Dermis blood vessel endothelial cell (primary cell): Measurements from ENCODE around the gene SLCO1B1. TPM values are rescaled to one million over a fixed set of nuclear protein-coding genes. Genes with fewer than 3 reads are reported as not detected.
"Not testable (repeated sequence)": the region's sequence is repeated elsewhere in the genome, so short reads cannot be mapped to it uniquely, and the experiment has no call there.

Experiments
- DNase-seq: peaks from one replicate; pipeline ENCODE4 v3.0.0; 2010
- total RNA-seq: library from RNA; depleted of rRNA; stranded (reverse); fragments of >200 nt; gene quantifications from 2 replicates; pipeline ENCODE4 v1.2.3, GENCODE V29; 2014

Gene SLCO1B1
- total RNA-seq: not detected in 2 replicates

DNA sequence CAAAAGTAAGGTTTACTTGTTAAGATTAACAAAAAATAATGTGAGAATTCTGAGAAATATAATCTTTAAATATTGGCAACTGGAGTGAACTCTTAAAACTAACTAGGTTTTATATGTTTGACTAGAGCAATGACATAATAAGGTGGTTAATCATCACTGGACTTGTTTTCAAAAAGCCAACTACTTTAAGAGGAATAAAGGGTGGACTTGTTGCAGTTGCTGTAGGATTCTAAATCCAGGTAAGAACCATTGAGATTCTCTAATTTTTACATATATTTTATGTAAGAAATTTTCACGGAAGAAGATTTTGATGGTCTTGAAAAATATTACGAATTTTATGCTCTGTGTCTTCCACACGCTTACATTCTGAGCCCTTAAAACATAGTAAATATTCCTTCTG is at the start of gene SLCO1B1:
Gene SLCO1B1, plus strand, starts transcription at position 197 of the 400 bp plus-strand sequence. CDS start 10,381 bp downstream, outside the sequence.
- no peak for DNase-seq

- not testable (repeated sequence) for DNase-seq
Observed at GRCh38 chr12:21084753-21085152, 46.2 kb upstream of the SLCO1B1 start.

DNA sequence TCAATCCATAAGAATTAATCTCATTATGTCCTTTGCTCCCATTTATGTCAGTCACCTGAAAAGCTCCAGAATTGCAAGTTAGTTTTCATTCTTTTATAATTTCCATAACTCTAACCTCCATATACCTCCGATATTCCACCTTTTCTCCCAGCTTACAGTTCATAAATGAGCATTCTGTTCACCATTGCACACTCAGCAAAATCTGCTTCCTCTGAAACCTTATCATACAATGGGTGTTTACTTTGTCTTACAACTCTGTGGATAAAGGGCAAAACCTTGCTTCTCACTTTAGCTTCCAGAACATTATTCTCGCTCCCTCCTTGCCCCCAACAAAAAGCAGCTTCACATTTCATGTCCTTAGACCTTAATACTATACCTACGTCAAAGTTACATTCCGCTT is 19.3 kb upstream of the SLCO1B1 start:
- no peak for DNase-seq

DNA sequence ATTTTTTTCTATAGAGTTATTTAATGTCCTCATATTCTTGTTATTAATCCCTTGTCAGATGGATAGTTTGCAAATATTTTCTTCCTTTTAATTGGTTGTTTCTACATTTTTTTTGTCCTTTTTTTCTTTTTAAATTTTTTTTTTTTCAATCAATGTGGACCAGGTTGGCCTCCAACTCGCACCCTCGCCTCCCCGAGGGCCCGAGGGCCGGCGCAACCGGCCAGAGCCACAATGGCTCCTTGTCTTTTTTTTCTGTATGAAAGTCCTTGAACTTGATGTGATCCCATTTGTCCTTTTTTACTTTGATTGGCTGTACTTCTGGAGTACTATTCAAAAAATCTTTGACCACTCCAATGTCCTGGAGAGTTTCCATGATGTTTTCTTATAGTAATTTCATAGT is 17.7 kb upstream of the SLCO1B1 start:
- no peak for DNase-seq

GRCh38 chr12:21117995-21118394 is 13.0 kb upstream of the SLCO1B1 start:
- no peak for DNase-seq

GRCh38 chr12:21118760-21119159 is 12.2 kb upstream of the SLCO1B1 start:
- no peak for DNase-seq

- DNase-seq: no peak
Observed at GRCh38 chr12:21129351-21129750, 1.6 kb upstream of the SLCO1B1 start.

- DNase-seq: no peak
Observed at GRCh38 chr12:21129906-21130305, 1.1 kb upstream of the SLCO1B1 start.

DNA sequence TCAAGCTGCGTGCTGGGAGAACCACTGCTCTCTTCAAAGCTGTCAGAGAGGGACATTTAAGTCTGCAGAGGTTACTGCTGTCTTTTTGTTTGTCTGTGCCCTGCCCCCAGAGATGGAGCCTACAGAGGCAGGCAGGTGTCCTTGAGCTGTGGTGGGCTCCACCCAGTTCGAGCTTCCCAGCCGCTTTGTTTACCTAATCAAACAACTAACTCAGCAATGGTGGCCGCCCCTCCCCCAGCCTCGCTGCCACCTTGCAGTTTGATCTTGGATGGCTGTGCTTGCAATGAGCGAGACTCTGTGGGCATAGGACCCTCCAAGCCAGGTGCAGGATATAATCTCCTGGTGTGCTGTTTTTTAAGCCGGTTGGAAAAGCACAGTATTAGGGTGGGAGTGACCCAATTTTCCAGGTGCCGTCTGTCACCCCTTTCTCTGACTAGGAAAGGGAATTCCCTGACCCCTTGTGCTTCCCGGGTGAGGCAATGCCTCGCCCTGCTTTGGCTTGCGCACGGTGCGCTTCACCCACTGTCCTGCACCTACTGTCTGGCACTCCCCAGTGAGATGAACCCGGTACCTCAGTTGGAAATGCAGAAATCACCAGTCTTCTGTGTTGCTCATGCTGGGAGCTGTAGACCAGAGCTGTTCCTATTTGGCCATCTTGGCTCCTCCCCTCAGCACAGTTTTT is 6.5 kb downstream of the SLCO1B1 start:
- DNase-seq: not testable (repeated sequence)

DNA sequence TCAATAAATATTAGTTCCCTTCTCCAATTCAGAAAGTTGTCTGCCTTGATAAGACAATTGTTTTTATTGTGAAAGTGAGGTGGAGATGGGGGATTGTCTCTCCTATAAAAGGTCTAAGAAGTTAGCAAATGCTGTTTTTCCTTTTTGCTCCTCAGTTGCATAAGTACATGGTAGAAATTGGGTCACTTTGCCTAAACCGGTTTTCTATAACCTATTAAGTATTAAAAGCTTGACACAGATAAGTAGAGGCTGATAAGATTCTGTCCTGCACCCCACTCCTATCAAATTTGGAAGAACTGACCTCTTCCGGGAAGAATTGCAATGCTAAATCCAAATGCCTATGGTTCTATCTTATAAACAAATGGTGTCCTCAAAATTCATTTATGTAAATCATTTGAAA is 7.0 kb downstream of the SLCO1B1 start:
- no peak for DNase-seq

DNA sequence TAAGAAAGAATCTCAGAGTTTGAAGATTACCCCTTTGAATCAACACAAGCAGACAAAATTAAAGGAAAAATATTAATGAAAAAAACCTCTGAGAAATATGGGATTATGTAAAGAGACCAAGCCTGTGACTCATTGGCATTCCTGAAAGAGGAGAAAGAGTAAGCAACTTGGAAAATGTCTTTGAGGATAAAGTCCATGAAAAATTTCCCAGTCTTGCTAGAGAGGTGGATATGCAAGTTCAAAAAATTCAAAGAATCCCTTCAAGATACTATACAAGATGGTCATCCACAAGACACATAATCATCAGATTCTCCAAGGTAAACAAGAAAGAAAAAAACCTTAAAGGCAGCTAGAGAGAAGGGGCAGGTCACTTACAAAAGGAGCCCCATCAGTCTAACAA is 13.3 kb downstream of the SLCO1B1 start:
- no peak for DNase-seq

GRCh38 chr12:21149861-21150260 is 18.9 kb downstream of the SLCO1B1 start:
- DNase-seq: not testable (repeated sequence)

GRCh38 chr12:21151184-21151583 is 20.2 kb downstream of the SLCO1B1 start:
- no peak for DNase-seq

DNA sequence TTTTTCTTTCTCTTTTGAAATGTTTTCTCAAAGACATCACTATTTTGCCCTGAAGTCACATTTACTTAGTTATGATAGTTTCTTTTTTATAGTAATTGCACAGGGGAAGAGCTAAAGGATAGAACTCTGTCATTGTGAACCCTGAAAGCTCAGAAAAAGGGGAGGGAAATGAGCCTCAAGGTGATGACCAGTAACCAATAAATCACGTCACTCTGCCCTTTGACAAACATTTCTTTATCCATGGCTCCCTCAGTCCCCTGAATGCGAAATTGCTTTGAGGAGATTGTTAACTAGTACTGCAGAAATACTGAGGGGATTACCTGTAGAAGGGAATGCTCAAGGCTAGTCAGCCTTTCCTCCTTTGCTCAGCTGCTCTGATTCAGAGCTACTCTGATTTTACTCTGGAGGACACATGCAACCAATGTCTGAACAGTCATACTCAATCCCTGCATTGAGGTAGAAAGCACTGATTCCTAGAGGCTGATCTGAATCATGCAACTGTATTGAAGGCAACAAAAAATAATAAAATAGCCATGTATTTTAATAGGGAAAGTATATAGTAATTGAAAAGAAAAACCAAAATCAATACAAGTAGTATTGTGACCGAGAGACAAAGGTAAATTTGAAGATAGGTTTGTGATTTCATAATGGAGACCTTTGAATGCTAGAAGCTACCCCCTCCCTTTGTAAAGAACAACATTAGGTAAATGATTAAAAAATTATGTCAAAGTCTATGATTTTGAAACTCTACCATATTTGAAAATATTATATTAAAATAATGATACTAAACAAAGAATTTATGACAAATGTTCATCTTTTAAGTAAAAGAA is 24.7 kb downstream of the SLCO1B1 start:
- DNase-seq: no peak

GRCh38 chr12:21165048-21165447 is 34.1 kb downstream of the SLCO1B1 start:
- no peak for DNase-seq

DNA sequence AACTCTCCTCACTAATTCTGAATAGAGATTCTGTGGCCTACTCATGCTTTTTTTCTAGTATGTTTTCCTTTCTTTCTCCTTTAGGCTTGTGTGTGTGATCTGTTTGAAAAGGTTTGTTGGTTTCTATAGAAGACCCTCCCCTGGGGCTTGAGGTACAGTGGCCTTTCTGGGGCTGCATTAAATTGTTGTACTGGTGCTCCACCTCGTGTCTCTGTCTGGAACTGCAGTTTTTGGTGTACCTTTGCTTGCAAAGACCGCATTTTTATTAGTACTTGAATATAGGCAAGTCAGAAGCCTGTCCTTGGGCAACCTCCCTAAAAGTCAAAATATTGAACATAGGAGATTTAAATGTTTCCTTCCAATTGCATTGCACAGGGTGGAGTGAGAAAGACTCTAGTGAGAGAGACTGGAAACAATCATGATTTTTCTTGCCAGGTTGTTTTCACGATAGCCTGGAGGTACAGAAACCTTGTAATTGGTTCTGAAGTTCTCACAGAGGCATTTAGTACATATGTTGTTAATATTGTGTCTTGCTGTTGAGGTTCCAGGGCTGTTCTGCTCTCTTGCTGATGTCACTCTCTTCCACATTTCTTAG is 39.0 kb downstream of the SLCO1B1 start:
- peak; percentile 69 for DNase-seq

DNA sequence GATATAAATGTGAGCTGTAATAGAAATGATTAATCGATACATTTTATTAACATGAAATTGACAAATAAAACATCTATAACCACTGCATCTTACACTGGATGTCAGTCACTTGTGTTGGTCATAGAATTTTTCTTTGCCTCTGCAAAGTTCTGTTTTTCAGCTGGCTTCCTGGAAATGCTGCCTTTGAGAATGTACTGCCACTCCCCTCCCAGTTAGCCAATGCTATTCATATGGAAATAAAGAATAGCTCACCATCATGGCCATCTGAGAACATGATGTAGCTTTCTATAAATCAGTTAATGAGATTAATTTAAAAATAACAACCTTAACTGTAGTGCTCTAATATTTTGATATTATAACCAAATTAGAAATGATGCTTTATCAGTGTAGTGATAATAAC is 41.1 kb downstream of the SLCO1B1 start:
- no peak for DNase-seq

DNA sequence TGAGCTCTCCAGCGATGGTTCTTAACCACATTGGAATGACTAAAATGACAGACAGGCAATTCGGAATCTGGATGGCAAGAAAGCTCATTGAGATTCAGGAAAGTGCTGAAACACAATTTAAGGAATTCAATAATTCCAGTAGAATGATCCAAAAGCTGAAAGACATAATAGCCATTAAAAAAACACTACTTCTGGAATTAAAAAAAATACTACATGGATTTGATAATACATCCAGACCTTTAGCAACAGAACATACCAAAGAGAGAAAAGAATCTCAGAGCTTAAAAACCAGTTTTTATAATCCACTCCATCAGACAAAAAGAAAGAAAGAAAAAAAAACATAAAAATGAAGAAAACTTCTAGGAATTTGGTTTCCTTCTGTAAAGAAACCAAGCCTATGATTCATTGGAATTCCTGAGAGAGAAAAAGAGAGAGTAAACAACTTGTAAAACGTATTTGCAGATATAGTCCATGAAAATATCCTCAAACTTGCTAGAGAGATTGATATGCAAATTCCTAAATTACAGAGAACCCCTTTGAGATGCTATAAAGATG is 52.8 kb downstream of the SLCO1B1 start:
- DNase-seq: no peak

DNA sequence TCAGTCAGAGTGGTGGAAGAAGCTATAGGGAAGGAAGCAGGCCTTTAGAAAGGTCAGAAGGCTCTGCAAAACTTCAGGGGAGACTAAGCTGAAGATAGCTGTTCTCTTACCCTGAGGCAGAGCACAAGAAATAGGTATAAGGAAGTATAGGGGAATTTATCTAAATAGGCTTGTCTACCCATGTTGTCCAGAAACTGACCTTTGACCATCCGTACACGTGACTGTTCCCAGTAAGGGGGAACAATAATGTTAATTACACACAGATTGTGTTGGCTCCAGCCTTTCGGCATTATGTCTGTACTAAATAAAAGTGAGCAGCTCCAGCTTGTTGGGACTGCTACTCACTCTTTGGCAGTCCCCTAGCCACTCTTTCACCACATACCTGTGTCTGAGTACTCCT is 59.0 kb downstream of the SLCO1B1 start:
- DNase-seq: no peak

DNA sequence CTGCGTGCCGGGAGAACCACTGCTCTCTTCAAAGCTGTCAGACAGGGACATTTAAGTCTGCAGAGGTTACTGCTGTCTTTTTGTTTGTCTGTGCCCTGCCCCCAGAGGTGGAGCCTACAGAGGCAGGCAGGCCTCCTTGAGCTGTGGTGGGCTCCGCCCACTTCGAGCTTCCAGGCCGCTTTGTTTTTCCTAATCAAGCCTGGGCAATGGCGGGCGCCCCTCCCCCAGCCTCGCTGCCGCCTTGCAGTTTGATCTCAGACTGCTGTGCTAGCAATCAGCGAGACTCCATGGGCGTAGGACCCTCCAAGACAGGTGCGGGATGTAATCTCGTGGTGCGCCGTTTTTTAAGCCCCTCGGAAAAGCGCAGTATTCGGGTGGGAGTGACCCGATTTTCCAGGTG is 83.4 kb downstream of the SLCO1B1 start:
- not testable (repeated sequence) for DNase-seq

GRCh38 chr12:21219206-21219605 is 88.2 kb downstream of the SLCO1B1 start:
- no peak for DNase-seq

DNA sequence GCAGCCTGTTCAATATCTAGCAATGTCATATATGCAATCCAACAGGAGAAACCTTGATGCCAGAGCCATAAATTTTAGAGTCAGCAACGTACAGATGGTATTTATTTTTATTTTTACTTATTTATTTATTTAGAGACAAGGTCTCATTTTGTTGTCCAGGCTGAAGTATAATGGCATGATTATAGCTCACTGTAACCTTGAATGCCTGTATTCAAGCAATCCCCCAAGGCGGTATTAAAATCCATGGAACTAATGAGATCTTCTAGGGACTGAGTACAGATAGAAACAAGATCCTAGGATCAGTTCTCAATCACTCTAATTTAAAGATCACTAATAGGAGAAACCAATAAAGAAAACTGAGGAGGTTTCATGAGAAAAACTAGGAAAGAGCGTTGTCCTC is 89.3 kb downstream of the SLCO1B1 start:
- DNase-seq: no peak

GRCh38 chr12:21221072-21221471 is 90.1 kb downstream of the SLCO1B1 start:
- no peak for DNase-seq
